ENCODE results near the gene SLK.

Gene SLK

DNA sequence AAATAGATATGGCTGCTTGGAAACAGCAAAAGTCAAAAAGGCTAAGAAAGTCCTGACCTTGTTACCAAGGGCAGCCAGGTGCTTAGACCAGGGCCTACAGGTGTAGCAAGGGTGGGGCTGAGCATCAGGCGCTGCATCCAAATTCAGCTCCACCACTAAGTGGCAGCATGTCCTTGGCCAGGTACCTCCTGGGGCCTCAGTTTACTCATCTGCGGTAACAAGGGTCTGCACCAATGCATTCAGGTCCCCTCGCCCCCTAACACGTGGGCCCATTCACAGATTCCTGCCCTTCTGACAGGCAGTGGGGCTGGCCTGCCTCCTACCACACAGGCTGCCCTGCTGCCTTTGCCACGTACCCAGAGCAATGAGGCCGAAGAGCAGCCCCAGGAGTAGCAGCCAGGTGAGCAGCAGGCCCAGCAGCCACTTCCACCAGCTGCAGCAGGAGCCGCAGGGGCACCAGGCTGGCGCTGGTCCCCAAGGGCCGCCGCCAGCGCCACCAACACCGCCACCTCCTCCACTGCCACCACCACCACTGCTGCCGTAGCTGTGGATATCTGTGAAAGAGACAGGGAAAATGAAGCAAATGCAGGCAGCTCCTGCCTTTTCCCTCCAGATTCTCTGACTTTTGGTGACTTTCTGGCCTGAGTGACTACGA lies 89.8 kb downstream of the SLK start:
- no peak for DNase-seq

DNA sequence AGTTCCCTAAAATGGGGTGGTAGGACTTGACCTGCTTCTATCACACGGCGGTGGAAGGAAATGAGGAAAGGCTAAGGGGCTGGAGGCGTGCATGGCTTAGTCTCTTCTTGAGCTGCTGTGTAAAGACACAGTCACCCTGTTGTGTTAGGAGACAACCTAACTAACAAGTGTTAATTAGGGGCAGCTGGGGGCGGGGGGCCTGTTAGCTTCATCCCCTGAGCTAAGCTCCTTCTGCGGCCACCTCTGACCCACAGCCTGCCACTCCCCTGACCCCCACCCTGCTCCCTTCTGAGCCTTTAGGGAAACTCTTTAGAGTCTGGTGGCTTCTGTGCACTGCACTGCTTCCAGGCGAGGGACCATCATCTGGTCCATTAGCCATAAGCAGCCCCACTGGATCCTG lies 90.8 kb downstream of the SLK start:
- DNase-seq, result no peak

DNA sequence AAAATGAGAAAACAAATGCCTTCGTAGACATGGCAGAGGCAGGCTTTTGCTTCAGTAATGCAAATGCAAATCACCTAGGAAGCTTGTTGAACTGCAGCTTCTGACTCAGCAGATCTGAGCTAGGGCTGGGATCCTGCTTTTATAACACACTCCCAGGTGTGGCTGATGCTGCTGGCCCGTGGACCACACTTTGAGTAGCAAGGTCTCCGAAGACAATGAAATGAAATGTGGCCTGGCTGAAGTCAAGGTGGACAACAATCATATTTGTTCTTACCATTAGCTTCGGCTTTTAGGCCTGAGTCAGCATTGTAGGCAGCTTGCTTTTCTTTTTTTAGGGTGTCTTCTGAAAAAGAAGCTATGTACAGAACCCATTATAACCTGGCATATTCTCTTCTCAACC lies 92.4 kb downstream of the SLK start:
- no peak for DNase-seq

DNA sequence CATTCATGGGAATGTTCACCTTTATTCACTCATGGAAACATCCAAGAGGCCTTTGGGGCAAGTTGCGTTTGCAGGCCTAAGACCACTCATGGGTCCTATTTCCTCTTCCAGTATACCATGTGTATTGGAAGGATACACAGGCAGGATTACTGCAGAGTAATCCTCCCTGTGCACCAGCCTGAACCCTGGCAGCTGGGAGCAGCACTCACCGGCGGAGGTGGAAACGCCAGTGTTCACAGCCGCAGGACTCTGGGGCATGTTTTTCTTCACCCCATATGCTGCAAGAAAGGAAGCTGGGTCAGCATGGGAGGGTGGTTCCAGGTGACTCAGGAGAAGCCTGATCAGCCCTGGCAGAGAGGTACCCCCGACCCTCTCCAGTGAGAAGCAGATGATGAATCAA lies 94.3 kb downstream of the SLK start:
- DNase-seq, result no peak

DNA sequence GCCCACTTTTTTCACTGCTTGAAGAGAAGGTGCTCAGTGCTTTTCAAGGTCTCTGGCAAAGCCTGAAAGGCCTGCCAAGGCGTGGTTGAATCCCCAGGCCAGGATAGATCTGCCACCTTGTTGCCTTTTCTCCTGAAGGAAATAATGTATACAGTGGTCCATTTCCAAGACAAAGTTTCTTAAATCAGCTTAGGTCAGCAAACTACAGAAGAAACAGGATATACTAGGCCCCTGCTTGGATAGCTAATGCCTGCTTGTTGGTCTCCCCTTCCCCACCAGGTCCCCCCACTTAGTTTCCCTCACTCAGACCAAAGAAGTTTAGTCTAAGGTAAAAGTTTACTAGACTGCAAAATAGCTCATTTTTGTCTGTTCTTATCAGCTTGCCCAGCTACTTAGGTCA lies 98.8 kb downstream of the SLK start:
- no peak for DNase-seq

DNA sequence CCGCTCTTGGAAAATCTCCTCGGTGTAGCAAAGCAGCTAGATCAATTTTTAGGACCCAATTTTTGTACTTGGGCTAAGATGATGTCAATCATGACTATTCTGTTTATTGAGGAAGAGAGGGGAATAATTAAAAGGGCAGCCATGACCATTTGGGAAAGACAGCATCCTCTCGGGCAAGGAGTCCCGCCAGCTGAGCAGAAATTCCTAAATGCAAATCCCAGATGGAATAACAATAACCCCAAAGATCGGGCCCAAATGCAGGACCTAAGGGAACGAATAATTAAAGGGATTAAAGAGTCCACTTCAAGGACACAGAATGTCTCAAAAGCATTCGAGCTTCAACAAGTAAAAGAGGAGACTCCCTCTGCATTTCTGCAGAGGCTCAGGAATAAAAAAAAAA lies 100.0 kb downstream of the SLK start:
- DNase-seq, result no peak

DNA sequence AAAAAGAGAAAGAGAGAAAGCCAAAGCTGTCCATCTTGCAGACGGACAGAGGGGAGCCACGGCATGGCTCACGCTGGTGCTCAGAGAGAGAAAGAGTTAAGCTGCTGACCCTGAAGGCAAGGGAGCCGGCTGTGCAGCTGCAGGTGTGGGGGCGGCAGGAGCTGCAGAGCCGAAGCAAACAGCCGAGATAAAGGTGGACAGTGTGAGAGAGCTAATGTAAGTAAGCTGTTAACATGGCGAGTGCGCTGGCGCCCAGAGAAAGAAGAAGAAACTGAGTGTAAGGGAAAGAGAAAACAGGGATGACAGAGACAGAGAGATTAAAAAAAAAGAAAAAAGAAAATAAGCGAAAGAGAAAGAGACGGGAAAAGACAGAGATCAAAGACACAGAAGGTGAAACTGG lies 100.6 kb downstream of the SLK start:
- no peak for DNase-seq

DNA sequence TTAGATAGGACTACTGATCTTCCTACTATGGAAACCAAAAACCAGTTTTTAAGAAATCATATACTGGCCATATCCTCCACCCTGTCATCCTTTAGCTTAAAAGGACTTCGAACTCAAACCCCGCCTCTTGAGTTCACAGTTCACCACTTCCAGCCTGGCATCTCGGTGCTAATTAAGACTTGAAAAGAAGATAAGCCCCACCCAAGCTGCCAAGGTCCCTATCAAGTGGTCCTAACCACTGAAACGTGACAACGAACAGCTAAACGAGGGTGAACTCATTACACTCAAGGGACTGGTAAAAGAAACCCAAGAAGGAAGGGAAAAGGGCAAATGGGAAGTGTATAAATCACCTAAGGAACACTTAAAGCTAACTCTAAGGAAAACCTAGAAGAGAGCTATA lies 102.7 kb downstream of the SLK start:
- DNase-seq, result no peak

DNA sequence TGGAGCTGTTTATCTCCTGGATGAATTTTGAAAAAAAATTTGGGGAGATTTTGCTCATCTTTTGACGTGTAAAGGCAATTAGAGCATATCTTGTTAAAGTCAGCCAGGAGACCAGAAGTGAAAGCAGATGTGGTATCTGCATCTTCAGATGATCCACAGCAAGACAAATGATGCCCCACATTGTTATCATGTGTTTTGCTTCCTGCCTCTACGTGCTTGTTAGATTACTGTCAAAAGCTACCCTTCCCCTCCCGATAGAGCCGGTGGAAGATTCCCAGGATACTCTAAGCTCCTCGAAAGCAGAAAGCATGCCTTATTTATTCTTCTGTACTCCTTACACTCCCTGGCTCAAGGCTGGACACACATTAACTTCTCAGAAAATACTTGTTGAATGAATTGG lies 105.8 kb downstream of the SLK start:
- no peak for DNase-seq

DNA sequence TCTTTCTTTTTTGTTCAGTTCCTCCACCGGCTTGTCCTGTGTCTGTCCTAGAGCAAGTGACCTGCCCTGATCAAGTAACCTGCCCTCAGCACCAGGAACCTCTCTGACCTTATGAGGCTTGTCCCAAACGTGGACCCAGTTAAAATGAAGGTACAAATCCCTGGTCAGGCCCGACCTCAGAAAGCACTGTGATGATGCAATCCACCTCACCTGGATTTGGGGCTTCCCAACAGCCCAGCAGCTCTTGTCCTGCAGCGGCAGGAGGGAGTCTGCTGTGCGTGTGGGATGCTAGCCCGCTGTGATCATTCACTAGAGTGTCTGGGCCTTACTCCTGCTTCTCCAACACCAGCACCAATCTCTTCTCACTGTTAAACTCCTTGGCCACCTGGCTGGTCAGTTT lies 107.6 kb downstream of the SLK start:
- no peak for DNase-seq

DNA sequence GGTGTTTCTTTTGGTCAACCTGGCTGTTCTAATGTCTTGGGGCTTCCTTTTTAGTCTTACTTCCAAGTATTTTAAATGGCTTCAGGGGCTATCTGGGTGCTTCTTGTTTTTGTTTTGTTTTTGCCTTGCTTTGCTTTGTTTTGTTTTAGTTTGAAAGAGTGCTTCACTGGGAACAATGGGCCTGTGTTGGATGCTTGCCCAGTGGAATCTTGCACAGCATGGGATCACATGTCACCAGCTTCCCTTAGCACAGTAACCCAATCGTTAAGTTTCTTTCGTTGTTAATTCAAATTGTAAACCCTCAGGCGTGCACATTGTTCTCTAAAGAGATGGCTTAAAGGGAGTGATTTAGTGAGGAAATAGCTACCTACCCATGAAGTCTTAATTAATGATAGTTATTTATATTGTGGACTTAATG lies 109.8 kb downstream of the SLK start:
- DNase-seq, result no peak

DNA sequence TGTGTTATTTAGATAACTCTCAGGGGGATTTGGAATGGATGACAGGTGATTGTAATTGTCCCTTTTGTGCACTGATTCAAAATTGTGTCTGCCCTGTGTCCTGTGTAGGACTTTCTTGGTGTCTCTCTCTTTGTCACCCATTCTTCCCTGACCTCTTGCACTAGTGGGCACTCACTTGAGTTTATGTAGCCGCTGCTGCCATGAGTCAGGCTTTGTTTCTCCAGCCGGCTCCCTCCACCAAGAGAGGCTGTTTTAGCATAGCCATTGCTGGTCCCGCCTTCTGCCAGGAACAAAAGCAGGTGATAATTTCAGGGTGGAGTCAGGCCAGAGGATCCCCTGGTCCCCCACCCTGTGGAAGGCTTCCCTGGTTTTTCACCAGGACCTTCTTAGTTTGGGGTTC lies 110.3 kb downstream of the SLK start:
- no peak for DNase-seq

DNA sequence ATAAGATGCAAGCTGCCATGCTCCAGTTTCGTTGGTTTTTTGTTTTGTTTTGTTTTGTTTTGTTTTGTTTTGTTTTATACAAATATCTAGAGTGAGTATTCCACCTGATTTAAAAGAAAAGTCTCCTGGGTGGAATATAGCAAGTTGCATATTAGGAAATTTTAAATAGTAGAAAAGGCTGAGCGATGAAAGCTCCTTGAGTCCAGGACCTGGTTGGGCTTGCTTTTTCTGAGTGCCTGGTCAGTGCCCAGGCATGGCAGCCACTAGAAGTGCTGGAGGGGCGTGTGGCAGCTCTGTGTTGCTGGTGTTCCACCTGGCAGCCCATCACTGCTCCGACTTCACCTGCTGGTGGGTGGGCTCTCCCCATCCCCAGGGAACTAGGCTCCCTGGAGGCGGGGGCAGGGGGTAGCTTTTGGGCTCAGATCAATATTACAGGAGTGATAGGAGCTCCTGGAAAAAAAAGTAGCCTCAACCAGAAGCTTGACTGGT lies 110.8 kb downstream of the SLK start:
- DNase-seq, result no peak

Measured in SW 1271 (cell line).